SH-SY5Y (cell line): ENCODE results near the gene BCL10.

ENCODE experiments used
- GATA2 ChIP-seq: IDR thresholded peaks from 2 replicates; pipeline ENCODE4 v1.6.1; 2011; ENCODE audit warnings: mild to moderate bottlenecking, low read depth, low read length
- GATA3 ChIP-seq: IDR thresholded peaks from 2 replicates; pipeline ENCODE4 v1.6.1; 2011; ENCODE audit warnings: low read depth, mild to moderate bottlenecking, low read length, moderate library complexity

GRCh38 chr1:85279458-85280080 lies 3.1 kb upstream of the BCL10 start:
- TF ChIP-seq GATA2 (no peak), GATA3 (no peak)
